NCI-H1694 treated with DMSO at 0.1 percent for 48 hours (cell line): ENCODE data around the gene KCNIP4.

Experiments
- DNase-seq: peaks from one replicate; lab custom pipeline; 2025; lab: John Stamatoyannopoulos, UW

Gene KCNIP4

GRCh38 chr4:21191317-21191716 lies 757.3 kb downstream of the KCNIP4 start:
- no peak for DNase-seq

- DNase-seq, result no peak
Measured at GRCh38 chr4:21184788-21185187, 763.8 kb downstream of the KCNIP4 start.

- no peak for DNase-seq
Measured at GRCh38 chr4:21181716-21182115, 766.9 kb downstream of the KCNIP4 start.

GRCh38 chr4:21177871-21178270 lies 770.7 kb downstream of the KCNIP4 start:
- DNase-seq, result no peak

- no peak for DNase-seq
Measured at GRCh38 chr4:21177092-21177491, 771.5 kb downstream of the KCNIP4 start.

- no peak for DNase-seq
Measured at GRCh38 chr4:21167711-21168110, 780.9 kb downstream of the KCNIP4 start.

- no peak for DNase-seq
Measured at GRCh38 chr4:21155367-21155766, 793.2 kb downstream of the KCNIP4 start.

- DNase-seq, result no peak
Measured at GRCh38 chr4:21139327-21139726, 809.2 kb downstream of the KCNIP4 start.

GRCh38 chr4:21136051-21136630 lies 812.4 kb downstream of the KCNIP4 start:
- DNase-seq, result no peak

GRCh38 chr4:21134994-21135393 lies 813.6 kb downstream of the KCNIP4 start:
- DNase-seq, result peak; percentile 17

GRCh38 chr4:21130606-21131005 lies 818.0 kb downstream of the KCNIP4 start:
- DNase-seq, result no peak

GRCh38 chr4:21126014-21126512 lies 822.5 kb downstream of the KCNIP4 start:
- no peak for DNase-seq

- DNase-seq, result no peak
Measured at GRCh38 chr4:21118301-21118700, 830.3 kb downstream of the KCNIP4 start.

GRCh38 chr4:21117541-21118180 lies 830.9 kb downstream of the KCNIP4 start:
- DNase-seq, result no peak

- DNase-seq, result no peak
Measured at GRCh38 chr4:21113496-21114223, 834.9 kb downstream of the KCNIP4 start.

GRCh38 chr4:21102667-21103066 lies 845.9 kb downstream of the KCNIP4 start:
- DNase-seq, result no peak

GRCh38 chr4:21097865-21098264 lies 850.7 kb downstream of the KCNIP4 start:
- DNase-seq, result no peak

- no peak for DNase-seq
Measured at GRCh38 chr4:21097026-21097425, 851.5 kb downstream of the KCNIP4 start.

GRCh38 chr4:21092531-21092930 lies 856.0 kb downstream of the KCNIP4 start:
- DNase-seq, result no peak

- DNase-seq, result no peak
Measured at GRCh38 chr4:21090094-21090666, 858.4 kb downstream of the KCNIP4 start.

- no peak for DNase-seq
Measured at GRCh38 chr4:21083413-21083812, 865.2 kb downstream of the KCNIP4 start.

- DNase-seq, result no peak
Measured at GRCh38 chr4:21077967-21078366, 870.6 kb downstream of the KCNIP4 start.

- DNase-seq, result no peak
Measured at GRCh38 chr4:21067351-21067750, 881.2 kb downstream of the KCNIP4 start.
